GM12801 (cell line): ENCODE measurements around the gene DCAF8L2.

Experiments
- TF ChIP-seq, protein P1 (sequence below): IDR thresholded peaks from one replicate; pipeline ENCODE4 v1.5.1; 2011; ENCODE audit warnings: control low read depth; ENCODE audit not compliant: insufficient read length; ENCODE audit errors: extremely low read depth

Gene DCAF8L2

DNA sequence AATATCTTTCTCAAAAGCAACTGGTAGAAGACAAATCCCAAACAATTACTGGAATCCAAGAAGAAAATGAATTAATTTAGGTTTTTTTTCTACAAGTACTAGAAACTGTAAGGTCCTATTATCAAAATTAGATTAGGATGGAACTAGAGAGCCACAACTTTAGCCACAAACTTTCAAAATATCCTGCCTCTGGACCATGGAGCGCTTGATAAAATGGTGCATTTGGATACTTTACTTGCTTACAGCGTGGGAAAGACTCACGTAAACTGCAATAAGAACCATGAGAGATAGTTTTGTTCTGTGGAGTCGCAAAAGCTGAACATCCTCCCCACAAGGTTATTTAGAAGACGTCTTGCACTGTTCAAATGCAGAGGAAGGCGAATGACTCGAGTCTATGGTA, at the start of gene DCAF8L2:
DCAF8L2 (plus strand) TSS at position 301 of the 400 bp plus-strand sequence. CDS start 156,552 bp downstream, outside the sequence.
- TF ChIP-seq, protein P1, sequence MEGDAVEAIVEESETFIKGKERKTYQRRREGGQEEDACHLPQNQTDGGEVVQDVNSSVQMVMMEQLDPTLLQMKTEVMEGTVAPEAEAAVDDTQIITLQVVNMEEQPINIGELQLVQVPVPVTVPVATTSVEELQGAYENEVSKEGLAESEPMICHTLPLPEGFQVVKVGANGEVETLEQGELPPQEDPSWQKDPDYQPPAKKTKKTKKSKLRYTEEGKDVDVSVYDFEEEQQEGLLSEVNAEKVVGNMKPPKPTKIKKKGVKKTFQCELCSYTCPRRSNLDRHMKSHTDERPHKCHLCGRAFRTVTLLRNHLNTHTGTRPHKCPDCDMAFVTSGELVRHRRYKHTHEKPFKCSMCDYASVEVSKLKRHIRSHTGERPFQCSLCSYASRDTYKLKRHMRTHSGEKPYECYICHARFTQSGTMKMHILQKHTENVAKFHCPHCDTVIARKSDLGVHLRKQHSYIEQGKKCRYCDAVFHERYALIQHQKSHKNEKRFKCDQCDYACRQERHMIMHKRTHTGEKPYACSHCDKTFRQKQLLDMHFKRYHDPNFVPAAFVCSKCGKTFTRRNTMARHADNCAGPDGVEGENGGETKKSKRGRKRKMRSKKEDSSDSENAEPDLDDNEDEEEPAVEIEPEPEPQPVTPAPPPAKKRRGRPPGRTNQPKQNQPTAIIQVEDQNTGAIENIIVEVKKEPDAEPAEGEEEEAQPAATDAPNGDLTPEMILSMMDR = no peak

DNA sequence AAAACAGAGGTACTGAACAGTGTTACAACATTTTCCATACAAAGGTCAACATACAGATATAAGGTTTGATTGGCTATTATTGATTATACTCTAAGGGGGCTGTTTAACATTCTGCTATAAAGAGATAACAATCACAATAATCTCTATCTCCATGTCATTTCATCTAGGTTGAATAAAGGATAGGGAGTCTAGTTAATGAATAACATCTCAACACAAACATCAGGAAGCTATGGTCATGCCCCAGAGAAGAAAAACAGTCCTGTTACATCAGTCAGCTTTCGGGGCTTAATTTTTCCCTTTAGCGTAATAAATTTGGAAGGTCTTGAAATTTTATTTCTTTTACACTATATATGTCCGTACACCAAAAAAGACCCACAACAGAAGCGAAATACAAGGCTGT, 41.5 kb upstream of the DCAF8L2 start:
- TF ChIP-seq, protein P1 = no peak

DNA sequence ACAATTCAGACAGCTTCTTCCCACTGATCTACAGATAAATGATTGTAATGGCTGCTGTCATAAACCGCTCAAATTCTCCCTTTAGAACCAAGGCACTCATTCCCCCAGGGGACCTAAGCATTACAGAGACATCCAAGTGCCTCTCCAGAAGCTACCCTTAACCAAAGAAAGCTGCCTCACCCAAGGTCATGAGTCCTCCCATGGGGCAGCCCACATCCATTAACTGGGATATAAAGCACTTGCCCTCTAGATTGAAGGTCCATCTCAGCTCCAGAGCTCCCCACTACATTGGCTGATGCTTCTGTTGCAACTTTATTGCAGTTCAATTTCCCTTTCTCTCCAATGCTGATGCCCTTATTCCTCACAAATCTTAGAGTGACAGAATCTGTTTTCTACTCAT, 40.5 kb upstream of the DCAF8L2 start:
- TF ChIP-seq, protein P1 = no peak

DNA sequence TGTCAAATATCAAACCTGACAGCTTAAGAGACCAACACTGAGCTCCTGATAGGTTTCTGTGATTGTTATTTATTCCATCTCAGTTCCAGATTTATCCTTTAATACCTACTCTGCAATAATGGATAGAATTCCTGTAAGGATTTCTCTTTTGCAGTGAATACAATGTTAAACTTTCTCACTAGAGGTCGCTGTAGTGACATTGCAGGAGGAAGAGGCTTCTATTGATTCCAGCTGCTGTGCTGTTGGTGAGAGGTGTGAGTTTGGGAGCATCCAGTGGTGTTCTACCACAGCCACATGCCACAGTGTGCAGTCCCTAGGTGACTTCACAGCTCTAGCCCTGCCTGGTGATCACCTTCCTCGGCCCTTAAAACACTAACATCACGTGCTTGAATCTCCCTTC, 34.6 kb upstream of the DCAF8L2 start:
- TF ChIP-seq, protein P1 = no peak

DNA sequence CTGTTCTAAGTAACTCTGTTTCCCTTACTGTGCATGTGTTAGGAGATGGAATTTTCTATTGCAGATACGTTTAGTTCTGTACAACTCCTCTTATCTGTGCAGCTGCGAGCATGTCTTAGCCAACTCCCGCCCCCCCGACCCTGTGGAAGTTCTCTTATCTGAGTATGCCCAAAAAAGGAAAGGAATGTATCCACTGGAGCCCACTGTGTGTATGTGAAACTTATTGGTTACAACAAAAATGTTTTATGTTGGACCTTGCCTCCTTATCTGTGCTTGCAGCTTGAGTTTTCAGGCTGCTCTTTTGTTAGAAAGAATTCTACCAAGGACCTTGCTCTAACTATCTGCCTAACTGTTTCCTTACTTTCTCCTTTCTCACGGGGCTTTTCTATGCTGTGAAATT, 24.2 kb upstream of the DCAF8L2 start:
- TF ChIP-seq, protein P1 = no peak

DNA sequence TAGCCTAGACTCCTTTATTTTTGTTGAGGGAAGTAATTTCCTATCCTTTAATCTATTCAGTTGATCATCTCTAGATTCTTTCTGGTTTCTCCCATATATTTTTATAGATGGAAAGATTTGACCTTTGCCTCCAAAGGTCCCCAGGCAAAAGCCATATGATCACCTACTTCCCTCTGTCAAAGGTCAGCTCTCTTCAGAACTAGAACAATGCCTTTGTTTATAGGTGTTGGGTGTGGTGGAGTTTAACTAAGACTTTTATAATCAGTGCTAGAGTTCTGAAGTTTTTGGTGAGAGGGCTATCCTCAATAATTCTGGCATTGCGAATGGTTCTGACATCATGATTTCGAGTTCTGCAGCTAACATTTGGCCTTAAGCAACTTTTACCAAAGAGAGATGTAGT, 19.0 kb upstream of the DCAF8L2 start:
- TF ChIP-seq, protein P1 = no peak

DNA sequence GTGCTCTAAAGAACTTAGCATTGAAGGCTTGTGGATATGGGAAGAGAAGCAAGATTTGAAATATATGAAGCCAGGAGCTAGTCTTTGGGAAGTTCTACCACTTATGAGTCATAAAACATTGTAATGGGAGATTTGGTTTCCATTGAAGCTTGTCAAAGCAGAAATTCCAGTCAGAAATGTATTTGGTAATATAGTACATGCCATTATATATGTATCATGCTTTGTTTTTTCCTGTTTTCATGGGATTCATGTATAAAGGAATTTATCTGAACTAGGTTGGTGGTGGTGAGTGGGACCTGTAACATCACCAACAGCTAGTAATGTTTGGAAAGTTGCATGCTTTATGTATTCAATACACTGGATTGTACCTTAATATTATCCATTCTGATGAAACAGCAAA, 14.6 kb upstream of the DCAF8L2 start:
- TF ChIP-seq, protein P1 = no peak

DNA sequence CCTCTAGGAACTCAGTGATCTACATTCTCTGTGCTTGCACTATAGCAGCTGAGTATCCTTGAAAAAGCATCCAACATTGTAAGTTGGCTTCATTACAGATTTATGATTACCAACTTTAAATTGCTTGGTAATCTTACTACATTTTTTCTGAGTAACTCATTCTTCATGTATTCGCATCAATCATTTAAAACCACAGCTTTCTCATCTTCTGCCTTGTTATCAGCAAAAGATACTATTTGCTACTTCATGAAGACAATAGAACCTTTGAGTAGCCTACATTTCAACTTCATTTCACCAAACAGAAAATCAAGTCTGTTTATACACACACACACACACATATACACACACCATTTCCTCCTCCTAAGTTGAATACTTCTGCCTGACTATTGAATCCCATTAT, 6.2 kb upstream of the DCAF8L2 start:
- TF ChIP-seq, protein P1 = no peak
